Measurements from ENCODE around the gene FAHD2A.
"Not testable (repeated sequence)": the region's sequence is repeated elsewhere in the genome, so short reads cannot be mapped to it uniquely, and the experiment has no call there.

FAHD2A gene

DNA sequence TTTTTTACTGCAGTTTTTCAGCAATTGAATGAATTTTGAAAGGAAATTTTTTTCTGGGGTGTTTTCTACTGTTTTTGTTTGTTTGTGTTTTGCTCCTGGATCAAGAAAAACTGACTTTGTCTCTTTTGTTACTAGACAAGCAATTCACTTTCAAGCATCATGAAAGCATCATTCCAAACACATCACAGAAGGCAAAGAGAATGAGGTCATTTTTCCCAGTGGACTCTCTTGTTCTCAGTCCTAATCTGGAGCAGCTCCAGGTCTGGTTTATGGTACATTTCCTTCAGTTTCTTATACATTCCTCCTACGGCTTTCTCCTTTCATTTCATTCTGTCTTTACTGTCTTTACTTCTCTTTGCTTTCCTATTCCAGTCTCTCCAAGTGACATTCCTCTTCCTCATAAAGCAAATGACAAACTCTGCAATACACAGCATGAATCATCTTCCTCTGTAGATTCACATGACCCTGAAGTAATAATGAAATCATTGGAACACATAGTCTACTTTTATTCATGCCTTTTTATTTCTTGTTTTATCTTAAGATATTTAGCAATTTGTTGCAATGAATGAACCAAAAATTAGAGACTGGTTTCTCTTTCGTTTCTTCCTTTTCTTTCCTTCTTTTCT is 40.1 kb downstream of the FAHD2A start:
- not testable (repeated sequence) for H3K79me2 ChIP-seq (ENCODE audit: insufficient read depth, low read length); H3F3A ChIP-seq (ENCODE audit: insufficient read depth); H2AFZ ChIP-seq (ENCODE audit: low read depth, low read length, severe bottlenecking); H3K9me2 ChIP-seq (replicated peaks; ENCODE audit: insufficient read depth, low read length); H3K9ac ChIP-seq (ENCODE audit: low read length); H3K27ac ChIP-seq (ENCODE audit: low read depth, low read length); H3K4me2 ChIP-seq (ENCODE audit: low read depth, low read length, poor library complexity, severe bottlenecking); H4K20me1 ChIP-seq (ENCODE audit: low read depth, low read length); H3K27me3 ChIP-seq (ENCODE audit: low read length); H3K36me3 ChIP-seq (ENCODE audit: low read length); H3K4me3 ChIP-seq (ENCODE audit: insufficient read depth, low read length, poor library complexity, severe bottlenecking); H3K9me3 ChIP-seq (ENCODE audit: insufficient read depth, low read length)

DNA sequence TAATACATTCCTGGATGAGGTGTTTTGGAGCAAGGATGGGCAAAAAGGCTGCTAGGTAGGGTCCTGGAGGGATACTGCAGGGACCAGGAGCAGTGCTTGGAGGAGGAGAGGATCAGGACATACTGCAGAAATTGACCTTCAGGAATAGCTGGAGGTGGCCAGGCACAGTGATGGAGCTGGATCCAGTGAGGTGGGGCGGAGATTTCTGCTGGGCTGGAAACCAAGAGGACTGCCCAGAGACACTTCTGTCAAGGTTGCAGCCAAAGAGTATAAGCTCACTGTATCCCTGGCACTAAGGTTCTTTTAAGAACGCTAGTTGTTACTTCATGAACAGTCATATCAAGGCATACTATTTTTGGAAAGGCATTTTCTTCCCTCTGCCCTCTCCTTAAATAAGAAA is 42.8 kb downstream of the FAHD2A start:
- not testable (repeated sequence) for H3K27me3 ChIP-seq (ENCODE audit: low read length); H4K20me1 ChIP-seq (ENCODE audit: low read depth, low read length); H3K9me2 ChIP-seq (replicated peaks; ENCODE audit: insufficient read depth, low read length); H3K4me2 ChIP-seq (ENCODE audit: low read depth, low read length, poor library complexity, severe bottlenecking); H3K36me3 ChIP-seq (ENCODE audit: low read length); H3K4me3 ChIP-seq (ENCODE audit: insufficient read depth, low read length, poor library complexity, severe bottlenecking); H3K9ac ChIP-seq (ENCODE audit: low read length); H3K79me2 ChIP-seq (ENCODE audit: insufficient read depth, low read length); H3K27ac ChIP-seq (ENCODE audit: low read depth, low read length); H3F3A ChIP-seq (ENCODE audit: insufficient read depth); H3K9me3 ChIP-seq (ENCODE audit: insufficient read depth, low read length); H2AFZ ChIP-seq (ENCODE audit: low read depth, low read length, severe bottlenecking)

DNA sequence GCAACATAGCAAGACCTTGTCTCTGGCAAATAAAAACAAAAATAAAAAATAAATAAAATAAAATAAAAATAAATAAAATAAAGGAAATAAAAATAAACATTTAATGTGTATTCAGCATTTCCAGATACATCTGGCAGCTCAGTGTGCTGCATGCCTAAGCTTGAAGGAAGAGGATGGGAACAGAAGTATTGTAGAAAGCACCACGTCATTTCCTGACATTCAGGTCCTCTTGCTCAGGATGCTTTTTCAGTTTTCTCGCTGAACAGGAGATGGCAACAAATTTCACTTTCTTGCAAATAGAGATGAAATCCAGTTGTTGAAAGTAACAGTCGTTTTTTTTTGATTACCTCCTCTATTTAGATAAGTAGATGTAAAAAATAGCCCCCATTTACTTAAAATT is 60.8 kb downstream of the FAHD2A start:
- not testable (repeated sequence) for H3K9ac ChIP-seq (ENCODE audit: low read length); H2AFZ ChIP-seq (ENCODE audit: low read depth, low read length, severe bottlenecking); H3K9me2 ChIP-seq (replicated peaks; ENCODE audit: insufficient read depth, low read length); H3K36me3 ChIP-seq (ENCODE audit: low read length); H3K79me2 ChIP-seq (ENCODE audit: insufficient read depth, low read length); H4K20me1 ChIP-seq (ENCODE audit: low read depth, low read length); H3K9me3 ChIP-seq (ENCODE audit: insufficient read depth, low read length); H3K27ac ChIP-seq (ENCODE audit: low read depth, low read length); H3K27me3 ChIP-seq (ENCODE audit: low read length); H3F3A ChIP-seq (ENCODE audit: insufficient read depth); H3K4me3 ChIP-seq (ENCODE audit: insufficient read depth, low read length, poor library complexity, severe bottlenecking); H3K4me2 ChIP-seq (ENCODE audit: low read depth, low read length, poor library complexity, severe bottlenecking)
